Ishikawa (cell line): Measurements from ENCODE around the gene TPCN2.

Experiments
- CEBPB ChIP-seq: IDR thresholded peaks from 2 replicates; pipeline ENCODE4 v1.6.1; 2012
- EGR1 ChIP-seq: IDR thresholded peaks from 2 replicates; pipeline ENCODE4 v1.6.1; 2012
- EP300 ChIP-seq: IDR thresholded peaks from 2 replicates; pipeline ENCODE4 v1.6.1; 2012; ENCODE audit warnings: borderline replicate concordance
- FOXM1 ChIP-seq: IDR thresholded peaks from 2 replicates; pipeline ENCODE4 v1.6.1; 2012; ENCODE audit warnings: low read depth, borderline replicate concordance
- NFIC ChIP-seq: IDR thresholded peaks from 2 replicates; pipeline ENCODE4 v1.6.1; 2012
- RAD21 ChIP-seq: IDR thresholded peaks from 2 replicates; pipeline ENCODE4 v1.6.1; 2012; ENCODE audit warnings: low read depth
- REST ChIP-seq: IDR thresholded peaks from 2 replicates; pipeline ENCODE4 v1.6.1; 2012; ENCODE audit warnings: low read depth, mild to moderate bottlenecking
- TAF1 ChIP-seq: IDR thresholded peaks from 2 replicates; pipeline ENCODE4 v1.6.1; 2012; ENCODE audit warnings: low read depth, mild to moderate bottlenecking
- TCF12 ChIP-seq: IDR thresholded peaks from 2 replicates; pipeline ENCODE4 v1.6.1; 2012; ENCODE audit warnings: low read depth
- TEAD4 ChIP-seq: IDR thresholded peaks from 2 replicates; pipeline ENCODE4 v1.6.1; 2012
- USF1 ChIP-seq: IDR thresholded peaks from 2 replicates; pipeline ENCODE4 v1.6.1; 2012
- YY1 ChIP-seq: IDR thresholded peaks from 2 replicates; pipeline ENCODE4 v1.6.1; 2012; ENCODE audit warnings: low read depth
- ZBTB7A ChIP-seq: IDR thresholded peaks from 2 replicates; pipeline ENCODE4 v1.6.1; 2012; ENCODE audit warnings: low read depth

DNA sequence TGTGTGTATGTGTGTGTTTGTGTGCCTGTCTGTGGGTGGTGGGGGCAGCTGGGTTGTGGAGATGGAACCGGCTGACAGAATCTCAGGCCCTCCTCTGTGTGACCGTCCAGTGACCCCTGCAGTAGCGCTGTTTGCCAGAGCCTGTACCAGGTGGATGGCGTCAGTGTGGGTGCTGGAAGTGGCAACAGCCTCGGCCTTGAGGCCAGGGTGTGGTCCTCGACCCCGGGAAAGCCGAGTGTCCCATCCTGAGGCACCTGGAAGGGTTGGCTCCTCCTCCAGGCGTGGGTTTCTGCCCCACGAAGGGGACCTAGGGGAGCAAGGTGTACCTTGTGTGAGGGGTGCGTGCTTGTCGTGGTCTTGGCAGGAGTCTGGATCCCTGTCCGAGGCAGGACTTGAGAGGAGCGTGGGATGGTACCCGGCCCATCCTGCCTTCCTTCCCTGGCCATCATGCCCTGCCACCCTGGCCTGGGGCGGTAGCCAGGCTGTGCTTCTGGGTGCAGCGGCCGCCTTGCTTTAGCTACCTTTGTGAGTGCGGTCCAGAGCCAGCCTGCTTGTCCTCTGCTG lies 16.5 kb downstream of the TPCN2 start:
- TF ChIP-seq USF1 (no peak), TCF12 (no peak), TAF1 (no peak), TEAD4 (no peak), NFIC (no peak), RAD21 (no peak), EP300 (no peak), EGR1 (no peak), FOXM1 (no peak), ZBTB7A (no peak), YY1 (no peak), CEBPB (no peak), REST (no peak)
